DND-41 (cell line): ENCODE data around the gene KRTAP10-8.

ENCODE experiments used
- ATAC-seq: fragments of 200-7000 bp; cut with Tn5 transposase; 3 replicates; pipeline ENCODE4 v1.9.1; 2021; ENCODE audit warnings: low read depth; ENCODE audit not compliant: insufficient read depth
- DNase-seq: peaks from one replicate; pipeline ENCODE4 v3.0.0-alpha.2; 2020
- H2AFZ ChIP-seq: 2 replicates; pipeline ENCODE4 v1.6.0; 2012; ENCODE audit warnings: low read depth, low read length
- H3K27ac ChIP-seq: 2 replicates; pipeline ENCODE4 v1.5.1; 2012; ENCODE audit warnings: low read length, inconsistent platforms
- H3K27me3 ChIP-seq: fragments of 200-600 bp; sonication (generic); 2 replicates; pipeline ENCODE4 v1.6.0; 2012; ENCODE audit warnings: low read length, mild to moderate bottlenecking, inconsistent platforms; ENCODE audit not compliant: insufficient read depth, poor library complexity
- H3K36me3 ChIP-seq: 2 replicates; pipeline ENCODE4 v1.5.1; 2012; ENCODE audit warnings: low read length, inconsistent platforms; ENCODE audit not compliant: insufficient read depth
- H3K4me1 ChIP-seq: 2 replicates; pipeline ENCODE4 v1.5.1; 2012; ENCODE audit warnings: mild to moderate bottlenecking, low read length; ENCODE audit not compliant: insufficient read depth
- H3K4me2 ChIP-seq: 2 replicates; pipeline ENCODE4 v1.6.0; 2012; ENCODE audit warnings: mild to moderate bottlenecking, moderate library complexity, low read length, inconsistent platforms; ENCODE audit not compliant: insufficient read depth
- H3K4me3 ChIP-seq, 2 experiments: fragments of 200-600 bp in 1 of 2; shearing (Covaris generic) in 1 of 2; 2 replicates each; pipeline ENCODE4 v1.5.1; 2012 to 2016; ENCODE audit warnings: inconsistent platforms in 2 of 2, low read length in 2 of 2, mild to moderate bottlenecking in 2 of 2, low read depth in 1 of 2, moderate library complexity in 1 of 2
- H3K79me2 ChIP-seq: 2 replicates; pipeline ENCODE4 v1.6.0; 2012; ENCODE audit warnings: low read length, inconsistent platforms; ENCODE audit not compliant: insufficient read depth
- H3K9ac ChIP-seq: 2 replicates; pipeline ENCODE4 v1.6.0; 2012; ENCODE audit warnings: low read depth, mild to moderate bottlenecking, inconsistent platforms, low read length, moderate library complexity
- H3K9me3 ChIP-seq: 2 replicates; pipeline ENCODE4 v1.5.1; 2012; ENCODE audit warnings: low read length, moderate library complexity, mild to moderate bottlenecking, inconsistent platforms; ENCODE audit not compliant: insufficient read depth, severe bottlenecking
- H4K20me1 ChIP-seq: 2 replicates; pipeline ENCODE4 v1.6.0; 2012; ENCODE audit warnings: low read length; ENCODE audit not compliant: insufficient read depth
- CTCF ChIP-seq: IDR thresholded peaks from 2 replicates; pipeline ENCODE4 v1.5.1; 2012; ENCODE audit warnings: borderline replicate concordance, low read length, moderate library complexity, mild to moderate bottlenecking; ENCODE audit not compliant: poor library complexity, severe bottlenecking; ENCODE audit errors: extremely low read depth
- EZH2 ChIP-seq: IDR thresholded peaks from 3 replicates; pipeline ENCODE4 v1.6.1; 2012; ENCODE audit warnings: borderline replicate concordance, low read depth, mild to moderate bottlenecking, moderate library complexity, low read length, inconsistent platforms; ENCODE audit not compliant: severe bottlenecking

Gene KRTAP10-8, protein sequence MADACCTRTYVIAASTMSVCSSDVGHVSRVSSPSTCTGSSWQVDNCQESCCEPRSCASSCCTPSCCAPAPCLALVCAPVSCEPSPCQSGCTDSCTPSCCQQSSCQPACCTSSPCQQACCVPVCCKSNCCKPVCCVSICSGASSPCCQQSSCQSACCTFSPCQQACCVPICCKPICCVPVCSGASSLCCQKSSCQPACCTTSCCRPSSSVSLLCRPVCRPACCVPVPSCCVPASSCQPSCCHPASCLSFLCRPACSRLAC

DNA sequence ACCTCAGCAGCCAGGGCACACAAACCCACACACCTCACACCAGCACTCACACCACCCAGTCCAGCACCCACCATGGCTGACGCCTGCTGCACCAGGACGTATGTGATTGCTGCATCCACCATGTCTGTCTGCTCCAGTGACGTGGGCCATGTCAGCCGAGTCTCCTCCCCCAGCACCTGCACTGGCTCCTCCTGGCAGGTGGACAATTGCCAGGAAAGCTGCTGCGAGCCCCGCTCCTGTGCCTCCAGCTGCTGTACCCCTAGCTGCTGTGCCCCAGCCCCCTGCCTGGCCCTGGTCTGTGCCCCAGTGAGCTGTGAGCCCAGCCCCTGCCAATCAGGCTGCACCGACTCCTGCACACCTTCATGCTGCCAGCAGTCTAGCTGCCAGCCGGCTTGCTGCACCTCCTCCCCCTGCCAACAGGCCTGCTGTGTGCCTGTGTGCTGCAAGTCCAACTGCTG is at the start of gene KRTAP10-8:
Gene KRTAP10-8 (plus strand): TSS at position 51 of the 458 bp plus-strand sequence. CDS start 22 bp downstream, at position 73.
- Histone ChIP-seq H3K4me3 (no peak within 1 kb of the TSS), H3K27me3 (no peaks in the 10 kb centered on the region), H3K9ac (no peak within 1 kb of the TSS), H3K36me3 (no peaks in the 10 kb centered on the region), H3K4me2 (no peak within 1 kb of the TSS), H3K9me3 (peaks cover 21% of the 10 kb centered on the region), H4K20me1 (no peaks in the 10 kb centered on the region), H2AFZ (no peak within 1 kb of the TSS), H3K79me2 (no peaks in the 10 kb centered on the region), H3K4me1 (no peaks in the 10 kb centered on the region), H3K27ac (no peak within 1 kb of the TSS)
- no peak for ATAC-seq
- DNase-seq: no peak
- TF ChIP-seq EZH2 (no peak), CTCF (no peak)

GRCh38 chr21:44564099-44564498 is 47.8 kb upstream of the KRTAP10-8 start:
- no peak overlapping the region for H2AFZ ChIP-seq
- H3K9ac ChIP-seq: no peak overlapping the region
- H3K36me3 ChIP-seq: no peaks in the 10 kb centered on the region
- no peak overlapping the region for H3K4me2 ChIP-seq
- DNase-seq (no peak), ATAC-seq (no peak)
- H3K27ac ChIP-seq: no peak overlapping the region
- H3K4me3 ChIP-seq: no peak overlapping the region
- no peaks in the 10 kb centered on the region for H4K20me1 ChIP-seq
- no peaks in the 10 kb centered on the region for H3K9me3 ChIP-seq
- no peaks in the 10 kb centered on the region for H3K27me3 ChIP-seq
- TF ChIP-seq EZH2 (no peak), CTCF (no peak)
- no peaks in the 10 kb centered on the region for H3K4me1 ChIP-seq
- H3K79me2 ChIP-seq: no peaks in the 10 kb centered on the region

- H3K27ac ChIP-seq: no peak overlapping the region
- no peaks in the 10 kb centered on the region for H3K36me3 ChIP-seq
- TF ChIP-seq EZH2 (no peak), CTCF (no peak)
- no peak overlapping the region for H3K4me3 ChIP-seq
- H3K9ac ChIP-seq: no peak overlapping the region
- DNase-seq: no peak
- H3K9me3 ChIP-seq: no peaks in the 10 kb centered on the region
- no peak overlapping the region for H2AFZ ChIP-seq
- no peaks in the 10 kb centered on the region for H3K79me2 ChIP-seq
- H3K4me1 ChIP-seq: no peaks in the 10 kb centered on the region
- H3K4me2 ChIP-seq: no peak overlapping the region
- H3K27me3 ChIP-seq: no peaks in the 10 kb centered on the region
- no peaks in the 10 kb centered on the region for H4K20me1 ChIP-seq
- ATAC-seq: no peak
Observed at GRCh38 chr21:44564886-44565598, 46.8 kb upstream of the KRTAP10-8 start.
